Activated CD4-positive, alpha-beta T cell treated with anti-CD3 and anti-CD28 coated beads for 24 hours (primary cell): Measurements from ENCODE around the gene RAPGEF1.
"Not testable (repeated sequence)": the region's sequence is repeated elsewhere in the genome, so short reads cannot be mapped to it uniquely, and the experiment has no call there.

ENCODE experiments used
- DNase-seq, 2 donors: peaks; one replicate each; pipeline ENCODE4 v3.0.0-alpha.2; 2020; ENCODE audit warnings: low read depth in 2 of 2

RAPGEF1 gene

GRCh38 chr9:131688377-131688776 lies 51.5 kb downstream of the RAPGEF1 start:
- no peak for DNase-seq

- DNase-seq: no peak
Measured at GRCh38 chr9:131685753-131686706, 53.8 kb downstream of the RAPGEF1 start.

- not testable (repeated sequence) for DNase-seq
Measured at GRCh38 chr9:131683094-131683493, 56.8 kb downstream of the RAPGEF1 start.

- DNase-seq: no peak
Measured at GRCh38 chr9:131682261-131682660, 57.6 kb downstream of the RAPGEF1 start.

- DNase-seq: not testable (repeated sequence)
Measured at GRCh38 chr9:131681826-131682225, 58.0 kb downstream of the RAPGEF1 start.

- not testable (repeated sequence) for DNase-seq
Measured at GRCh38 chr9:131681108-131681507, 58.8 kb downstream of the RAPGEF1 start.

GRCh38 chr9:131679261-131680020 lies 60.4 kb downstream of the RAPGEF1 start:
- no peak for DNase-seq

GRCh38 chr9:131678499-131679111 lies 61.3 kb downstream of the RAPGEF1 start:
- peak; percentile 56 to 72 for DNase-seq

GRCh38 chr9:131677444-131678180 lies 62.3 kb downstream of the RAPGEF1 start:
- no peak for DNase-seq

- no peak for DNase-seq
Measured at GRCh38 chr9:131677049-131677443, 62.8 kb downstream of the RAPGEF1 start.

GRCh38 chr9:131676431-131676972 lies 63.4 kb downstream of the RAPGEF1 start:
- DNase-seq: no peak

GRCh38 chr9:131675437-131676022 lies 64.3 kb downstream of the RAPGEF1 start:
- DNase-seq: no peak

GRCh38 chr9:131674425-131675421 lies 65.2 kb downstream of the RAPGEF1 start:
- no peak for DNase-seq

- DNase-seq: no peak
Measured at GRCh38 chr9:131673531-131673930, 66.3 kb downstream of the RAPGEF1 start.

GRCh38 chr9:131673068-131673467 lies 66.8 kb downstream of the RAPGEF1 start:
- no peak for DNase-seq

- no peak for DNase-seq
Measured at GRCh38 chr9:131672451-131672850, 67.4 kb downstream of the RAPGEF1 start.

GRCh38 chr9:131671133-131671520 lies 68.7 kb downstream of the RAPGEF1 start:
- no peak for DNase-seq

GRCh38 chr9:131670247-131671132 lies 69.4 kb downstream of the RAPGEF1 start:
- DNase-seq: no peak
